Measurements from ENCODE around the gene KRT7.

DNA sequence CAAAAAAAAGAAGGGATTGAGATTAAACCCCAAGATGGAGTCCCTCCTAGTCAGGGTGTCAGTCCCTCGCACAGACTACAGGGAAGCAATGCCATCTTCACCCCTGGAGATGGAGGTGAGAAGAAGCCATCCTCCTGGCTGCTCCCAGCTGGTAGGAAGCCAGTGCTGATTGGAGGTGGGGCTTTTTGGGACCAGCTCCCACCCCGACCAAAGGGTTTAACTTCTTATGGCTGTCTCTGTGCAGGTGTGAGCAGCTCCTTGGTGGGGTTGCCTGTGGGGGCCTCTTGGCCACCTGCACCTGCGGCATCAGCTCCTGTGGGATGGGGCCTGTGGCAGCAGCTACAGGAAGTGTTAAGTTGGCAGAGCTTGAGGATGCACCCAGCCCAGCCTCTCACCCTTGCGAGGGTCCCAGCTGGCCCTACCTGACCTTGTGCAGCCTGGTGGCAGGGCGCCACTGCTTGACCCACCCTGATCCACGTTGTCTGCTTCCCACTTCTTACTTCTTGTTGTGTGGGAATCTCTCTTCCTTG lies 37.6 kb downstream of the KRT7 start:
- no peak for TF ChIP-seq POLR2AphosphoS5 (IDR thresholded peaks at IDR 0.05; ENCODE audit: low read depth)
- TF ChIP-seq, protein P1, sequence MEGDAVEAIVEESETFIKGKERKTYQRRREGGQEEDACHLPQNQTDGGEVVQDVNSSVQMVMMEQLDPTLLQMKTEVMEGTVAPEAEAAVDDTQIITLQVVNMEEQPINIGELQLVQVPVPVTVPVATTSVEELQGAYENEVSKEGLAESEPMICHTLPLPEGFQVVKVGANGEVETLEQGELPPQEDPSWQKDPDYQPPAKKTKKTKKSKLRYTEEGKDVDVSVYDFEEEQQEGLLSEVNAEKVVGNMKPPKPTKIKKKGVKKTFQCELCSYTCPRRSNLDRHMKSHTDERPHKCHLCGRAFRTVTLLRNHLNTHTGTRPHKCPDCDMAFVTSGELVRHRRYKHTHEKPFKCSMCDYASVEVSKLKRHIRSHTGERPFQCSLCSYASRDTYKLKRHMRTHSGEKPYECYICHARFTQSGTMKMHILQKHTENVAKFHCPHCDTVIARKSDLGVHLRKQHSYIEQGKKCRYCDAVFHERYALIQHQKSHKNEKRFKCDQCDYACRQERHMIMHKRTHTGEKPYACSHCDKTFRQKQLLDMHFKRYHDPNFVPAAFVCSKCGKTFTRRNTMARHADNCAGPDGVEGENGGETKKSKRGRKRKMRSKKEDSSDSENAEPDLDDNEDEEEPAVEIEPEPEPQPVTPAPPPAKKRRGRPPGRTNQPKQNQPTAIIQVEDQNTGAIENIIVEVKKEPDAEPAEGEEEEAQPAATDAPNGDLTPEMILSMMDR (IDR thresholded peaks at IDR 0.05; ENCODE audit: insufficient read depth, low read length): no peak
